GM23248 (cell line): ENCODE measurements around the gene VSX2.

Experiments used
- EZH2 ChIP-seq: fragments of 200-600 bp; sonication (generic); IDR thresholded peaks from 2 replicates; pipeline ENCODE4 v1.6.1; 2018; ENCODE audit warnings: antibody characterized with exemption, mild to moderate bottlenecking; ENCODE audit not compliant: insufficient read depth, poor library complexity, severe bottlenecking
- EZH2phosphoT487 ChIP-seq: fragments of 200-600 bp; sonication (generic); IDR thresholded peaks from 2 replicates; pipeline ENCODE4 v1.6.1; 2018; ENCODE audit warnings: antibody characterized with exemption, moderate library complexity, mild to moderate bottlenecking, low read depth; ENCODE audit not compliant: insufficient read depth

DNA sequence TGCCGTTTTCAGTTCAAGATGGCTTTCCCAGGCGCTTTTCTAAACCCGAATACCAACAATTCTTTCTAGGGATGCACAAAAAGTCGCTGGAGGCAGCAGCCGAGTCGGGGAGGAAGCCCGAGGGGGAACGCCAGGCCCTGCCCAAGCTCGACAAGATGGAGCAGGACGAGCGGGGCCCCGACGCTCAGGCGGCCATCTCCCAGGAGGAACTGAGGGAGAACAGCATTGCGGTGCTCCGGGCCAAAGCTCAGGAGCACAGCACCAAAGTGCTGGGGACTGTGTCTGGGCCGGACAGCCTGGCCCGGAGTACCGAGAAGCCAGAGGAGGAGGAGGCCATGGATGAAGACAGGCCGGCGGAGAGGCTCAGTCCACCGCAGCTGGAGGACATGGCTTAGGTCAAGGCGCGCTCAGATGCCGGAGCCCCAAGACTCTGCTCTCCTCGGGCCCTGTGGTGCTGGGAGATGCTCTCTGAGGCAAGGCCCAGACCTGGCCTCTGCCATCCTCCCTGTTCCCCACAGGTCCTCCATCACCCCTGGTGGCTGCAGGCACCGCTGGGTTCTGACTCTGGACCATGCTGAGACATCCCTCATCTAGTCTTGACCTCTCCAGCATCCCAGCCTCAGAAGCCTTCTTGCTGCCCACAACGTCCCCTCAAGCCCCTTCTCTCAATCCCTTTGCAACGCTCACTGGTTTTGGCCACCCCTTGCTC is 21.4 kb downstream of the VSX2 start:
- TF ChIP-seq EZH2 = no peak
- TF ChIP-seq EZH2phosphoT487 = no peak
